Measurements from ENCODE around the gene H2AZ2.
"Not testable (repeated sequence)": the region's sequence is repeated elsewhere in the genome, so short reads cannot be mapped to it uniquely, and the experiment has no call there.

The H2AZ2 gene

GRCh38 chr7:44814919-44815318 lies 33.0 kb downstream of the H2AZ2 start:
- H3K36me3 ChIP-seq = no peaks in the 10 kb centered on the region
- TF ChIP-seq CTCF (IDR thresholded peaks at IDR 0.05) = no peak
- H3K9me3 ChIP-seq = no peaks in the 10 kb centered on the region
- H3K4me1 ChIP-seq (ENCODE audit: control insufficient read depth in 1 of 2, insufficient read depth in 1 of 2, low read depth in 1 of 2, low read length in 1 of 2) = no peaks in the 10 kb centered on the region
- H3K27ac ChIP-seq = no peak overlapping the region
- no peak overlapping the region for H3K4me3 ChIP-seq (ENCODE audit: low read depth in 1 of 2, low read length in 1 of 2)
- no peaks in the 10 kb centered on the region for H3K27me3 ChIP-seq

GRCh38 chr7:44811571-44811970 lies 36.3 kb downstream of the H2AZ2 start:
- no peak overlapping the region for H3K4me3 ChIP-seq (ENCODE audit: low read depth in 1 of 2, low read length in 1 of 2)
- TF ChIP-seq CTCF (IDR thresholded peaks at IDR 0.05) = no peak
- H3K4me1 ChIP-seq (ENCODE audit: control insufficient read depth in 1 of 2, insufficient read depth in 1 of 2, low read depth in 1 of 2, low read length in 1 of 2) = no peaks in the 10 kb centered on the region
- H3K36me3 ChIP-seq = no peaks in the 10 kb centered on the region
- no peaks in the 10 kb centered on the region for H3K9me3 ChIP-seq
- no peaks in the 10 kb centered on the region for H3K27me3 ChIP-seq
- H3K27ac ChIP-seq = no peak overlapping the region

- Histone ChIP-seq H3K4me3 (ENCODE audit: low read depth in 1 of 2, low read length in 1 of 2) (no peak overlapping the region), H3K4me1 (ENCODE audit: control insufficient read depth in 1 of 2, insufficient read depth in 1 of 2, low read depth in 1 of 2, low read length in 1 of 2) (no peaks in the 10 kb centered on the region), H3K27ac (no peak overlapping the region), H3K36me3 (no peaks in the 10 kb centered on the region), H3K27me3 (no peaks in the 10 kb centered on the region), H3K9me3 (no peaks in the 10 kb centered on the region)
- TF ChIP-seq CTCF (IDR thresholded peaks at IDR 0.05) = no peak
Measured at GRCh38 chr7:44811093-44811492, 36.8 kb downstream of the H2AZ2 start.

- peaks cover 5% of the 10 kb centered on the region for H3K36me3 ChIP-seq
- H3K27me3 ChIP-seq = no peaks in the 10 kb centered on the region
- H3K9me3 ChIP-seq = no peaks in the 10 kb centered on the region
- H3K27ac ChIP-seq = no peak overlapping the region
- no peaks in the 10 kb centered on the region for H3K4me1 ChIP-seq (ENCODE audit: control insufficient read depth in 1 of 2, insufficient read depth in 1 of 2, low read depth in 1 of 2, low read length in 1 of 2)
- no peak overlapping the region for H3K4me3 ChIP-seq (ENCODE audit: low read depth in 1 of 2, low read length in 1 of 2)
- no peak for TF ChIP-seq CTCF (IDR thresholded peaks at IDR 0.05)
Measured at GRCh38 chr7:44808914-44809393, 38.9 kb downstream of the H2AZ2 start.

GRCh38 chr7:44805950-44806349 lies 41.9 kb downstream of the H2AZ2 start:
- Histone ChIP-seq H3K36me3 (peaks cover 28% of the 10 kb centered on the region), H3K9me3 (no peaks in the 10 kb centered on the region), H3K27ac (no peak overlapping the region), H3K4me1 (ENCODE audit: control insufficient read depth in 1 of 2, insufficient read depth in 1 of 2, low read depth in 1 of 2, low read length in 1 of 2) (no peaks in the 10 kb centered on the region), H3K27me3 (no peaks in the 10 kb centered on the region), H3K4me3 (ENCODE audit: low read depth in 1 of 2, low read length in 1 of 2) (no peak overlapping the region)
- TF ChIP-seq CTCF (IDR thresholded peaks at IDR 0.05) = no peak

- not testable (repeated sequence) for H3K27me3 ChIP-seq; H3K4me3 ChIP-seq (ENCODE audit: low read depth in 1 of 2, low read length in 1 of 2); H3K4me1 ChIP-seq (ENCODE audit: control insufficient read depth in 1 of 2, insufficient read depth in 1 of 2, low read depth in 1 of 2, low read length in 1 of 2); H3K9me3 ChIP-seq; H3K27ac ChIP-seq
- H3K36me3 ChIP-seq = peaks cover 39% of the 10 kb centered on the region
Measured at GRCh38 chr7:44803828-44804519, 43.9 kb downstream of the H2AZ2 start.
